AG04449 (cell line): ENCODE data around the gene BPIFA2.

Source experiments
- CTCF ChIA-PET: fragments of 350-600 bp; formaldehyde crosslinking; extraction: SDS; loops from one replicate; lab custom pipeline; 2021; ENCODE audit warnings: antibody characterized with exemption; lab: Yijun Ruan, JAX
- POLR2A ChIA-PET: fragments of 400-600, 350-600 bp; formaldehyde crosslinking; extraction: SDS; loops from one replicate; lab custom pipeline; 2020; ENCODE audit warnings: antibody characterized with exemption, inconsistent platforms; lab: Yijun Ruan, JAX
- DNase-seq: peaks from one replicate; pipeline ENCODE4 v3.0.0-alpha.2; 2010; ENCODE audit warnings: low read depth, low spot score
- H3K4me3 ChIP-seq: 2 replicates; pipeline ENCODE4 v1.5.1; 2011; ENCODE audit warnings: low read depth, mild to moderate bottlenecking, control low read depth, low read length
- TF ChIP-seq, protein P1 (sequence below): IDR thresholded peaks from one replicate; pipeline ENCODE4 v1.5.1; 2011; ENCODE audit warnings: mild to moderate bottlenecking, moderate library complexity, low read length, control low read depth, inconsistent platforms; ENCODE audit not compliant: insufficient read depth; ENCODE audit errors: missing control alignments

BPIFA2 gene

GRCh38 chr20:33163856-33164762 lies 3.9 kb upstream of the BPIFA2 start:
- CTCF ChIA-PET: no interaction called here
- TF ChIP-seq, protein P1, sequence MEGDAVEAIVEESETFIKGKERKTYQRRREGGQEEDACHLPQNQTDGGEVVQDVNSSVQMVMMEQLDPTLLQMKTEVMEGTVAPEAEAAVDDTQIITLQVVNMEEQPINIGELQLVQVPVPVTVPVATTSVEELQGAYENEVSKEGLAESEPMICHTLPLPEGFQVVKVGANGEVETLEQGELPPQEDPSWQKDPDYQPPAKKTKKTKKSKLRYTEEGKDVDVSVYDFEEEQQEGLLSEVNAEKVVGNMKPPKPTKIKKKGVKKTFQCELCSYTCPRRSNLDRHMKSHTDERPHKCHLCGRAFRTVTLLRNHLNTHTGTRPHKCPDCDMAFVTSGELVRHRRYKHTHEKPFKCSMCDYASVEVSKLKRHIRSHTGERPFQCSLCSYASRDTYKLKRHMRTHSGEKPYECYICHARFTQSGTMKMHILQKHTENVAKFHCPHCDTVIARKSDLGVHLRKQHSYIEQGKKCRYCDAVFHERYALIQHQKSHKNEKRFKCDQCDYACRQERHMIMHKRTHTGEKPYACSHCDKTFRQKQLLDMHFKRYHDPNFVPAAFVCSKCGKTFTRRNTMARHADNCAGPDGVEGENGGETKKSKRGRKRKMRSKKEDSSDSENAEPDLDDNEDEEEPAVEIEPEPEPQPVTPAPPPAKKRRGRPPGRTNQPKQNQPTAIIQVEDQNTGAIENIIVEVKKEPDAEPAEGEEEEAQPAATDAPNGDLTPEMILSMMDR: no peak
- POLR2A ChIA-PET: no interaction called here
- H3K4me3 ChIP-seq: no peak overlapping the region
- no peak for DNase-seq

DNA sequence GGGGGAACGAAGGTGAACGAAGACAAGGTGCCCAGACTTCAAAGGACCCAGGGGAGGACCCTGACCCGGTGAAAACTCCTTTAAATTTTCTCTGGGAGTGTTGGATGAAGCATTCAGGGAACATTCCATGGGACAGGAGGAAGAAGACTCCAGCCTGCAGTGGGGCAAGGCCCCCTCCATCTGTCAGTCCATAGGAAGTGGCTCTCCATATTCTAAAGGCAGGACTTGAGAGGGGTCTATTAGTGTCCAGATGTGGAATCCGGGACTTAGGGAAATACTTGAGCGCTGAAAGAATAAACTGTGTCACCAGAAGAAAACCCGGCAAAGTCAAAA lies 3.2 kb upstream of the BPIFA2 start:
- CTCF ChIA-PET: no interaction called here
- POLR2A ChIA-PET: no interaction called here
- TF ChIP-seq, protein P1: no peak
- no peak for DNase-seq
- H3K4me3 ChIP-seq: no peak overlapping the region

DNA sequence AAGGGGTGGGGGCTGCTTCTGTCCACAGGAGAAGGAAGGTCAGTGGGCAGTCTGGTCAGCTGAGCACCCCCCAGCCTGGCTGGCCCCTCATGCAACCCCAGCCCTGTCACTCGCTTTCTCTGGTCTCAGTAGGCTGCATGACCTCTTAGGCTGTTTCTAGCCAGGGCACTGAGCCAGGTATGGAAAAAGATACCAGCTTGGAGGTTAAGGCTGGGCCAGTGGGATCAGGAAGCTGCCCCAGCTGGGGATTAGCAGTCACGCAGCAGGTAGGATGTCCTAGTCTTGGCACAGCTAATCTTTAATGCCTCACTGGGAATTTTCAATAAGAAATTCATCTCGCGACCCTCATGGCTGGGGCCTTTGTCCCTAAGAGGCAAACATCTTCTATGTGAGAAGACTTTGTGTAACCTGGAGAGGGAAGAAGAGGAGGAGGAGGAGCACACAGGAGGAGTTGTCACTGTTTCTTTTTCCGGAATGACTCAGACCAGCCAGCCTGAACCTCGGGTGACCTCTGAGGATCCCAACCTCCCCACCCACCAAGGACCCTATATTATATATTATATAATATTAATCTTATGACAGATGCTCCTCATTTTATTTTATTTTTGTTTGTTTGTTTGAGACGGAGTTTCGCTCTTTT lies 2.4 kb upstream of the BPIFA2 start:
- TF ChIP-seq, protein P1: no peak
- POLR2A ChIA-PET: no interaction called here
- H3K4me3 ChIP-seq: no peak overlapping the region
- CTCF ChIA-PET: no interaction called here
- no peak for DNase-seq

GRCh38 chr20:33166533-33167113 lies 1.3 kb upstream of the BPIFA2 start:
- H3K4me3 ChIP-seq: no peak overlapping the region
- DNase-seq: no peak
- CTCF ChIA-PET: no interaction called here
- TF ChIP-seq, protein P1: no peak
- POLR2A ChIA-PET: no interaction called here

DNA sequence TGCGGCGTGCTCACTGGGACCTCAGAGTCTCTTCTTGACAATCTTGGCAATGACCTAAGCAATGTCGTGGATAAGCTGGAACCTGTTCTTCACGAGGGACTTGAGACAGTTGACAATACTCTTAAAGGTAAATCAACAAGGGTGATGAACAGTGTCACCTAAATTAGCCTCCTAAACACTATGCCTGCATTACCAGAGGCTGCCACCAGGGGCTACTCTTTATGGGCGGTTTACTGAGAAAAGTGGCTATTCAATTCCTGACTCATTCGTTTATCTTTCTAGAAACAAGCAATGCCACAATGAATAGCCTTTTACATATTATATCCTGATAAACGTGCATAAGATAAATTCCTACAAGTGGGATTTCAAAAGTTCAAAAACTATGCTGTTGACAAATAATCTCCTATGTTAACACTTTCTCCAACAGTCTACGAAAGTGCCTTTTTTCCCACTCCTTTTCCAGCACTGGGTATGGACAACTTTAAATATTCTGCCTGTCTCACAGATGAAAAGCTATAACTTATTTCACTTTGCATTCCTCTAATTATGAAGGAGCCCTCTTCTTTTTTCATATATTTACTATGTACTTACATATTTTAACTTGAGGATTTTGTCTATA lies 1.3 kb downstream of the BPIFA2 start:
- ChIA-PET CTCF (no interaction called here), POLR2A (no interaction called here)
- DNase-seq: no peak
- no peak overlapping the region for H3K4me3 ChIP-seq
- TF ChIP-seq, protein P1: peak; percentile 15

DNA sequence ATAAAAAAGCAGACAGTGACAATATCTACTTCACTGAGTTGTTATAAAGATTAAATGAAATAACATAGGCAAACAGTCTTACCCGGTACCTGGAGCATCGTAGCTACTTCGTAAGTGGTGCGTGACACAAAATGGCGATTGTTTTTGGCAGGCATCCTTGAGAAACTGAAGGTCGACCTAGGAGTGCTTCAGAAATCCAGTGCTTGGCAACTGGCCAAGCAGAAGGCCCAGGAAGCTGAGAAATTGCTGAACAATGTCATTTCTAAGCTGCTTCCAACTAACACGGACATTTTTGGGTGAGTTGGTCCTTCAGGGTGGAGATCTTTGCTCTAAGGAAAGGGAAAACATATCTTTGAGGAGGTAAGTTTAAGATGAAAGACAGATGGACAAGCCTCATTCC lies 4.8 kb downstream of the BPIFA2 start:
- DNase-seq: no peak
- no peak overlapping the region for H3K4me3 ChIP-seq
- ChIA-PET POLR2A (no interaction called here), CTCF (no interaction called here)
- TF ChIP-seq, protein P1: no peak
